GM12878 (cell line): ENCODE results near the gene THRB. TPM values are rescaled to one million over a fixed set of nuclear protein-coding genes. Genes with fewer than 3 reads are reported as not detected.

Experiments
- ATAC-seq: fragments of 200-7000 bp; cut with Tn5 transposase; 3 replicates; pipeline ENCODE4 v1.9.1; 2020; ENCODE audit warnings: mild to moderate bottlenecking, moderate library complexity
- BruUV-seq: library from RNA; stranded (reverse); fragments of 400-500 nt; replicated peaks from 2 replicates; lab custom pipeline; 2021; lab: Mats Ljungman, UMichigan
- CTCF ChIA-PET: fragments of 300-600 bp; sonication (Branson Sonifier 250); formaldehyde crosslinking; extraction: SDS; loops from one replicate; lab custom pipeline; 2021; ENCODE audit warnings: inconsistent platforms; lab: Yijun Ruan, JAX
- POLR2A ChIA-PET: fragments of 350-600 bp; formaldehyde crosslinking; extraction: SDS; loops from one replicate; lab custom pipeline; 2021; ENCODE audit warnings: inconsistent platforms; lab: Charles Lee
- RAD21 ChIA-PET: fragments of 300-600 bp; sonication (Branson Sonifier 250); formaldehyde crosslinking; loops from one replicate; lab custom pipeline; 2023; ENCODE audit warnings: antibody characterized with exemption; ENCODE audit not compliant: unreplicated experiment; lab: Charles Lee
- SMC1A ChIA-PET: fragments of 300-600 bp; sonication (Branson Sonifier 250); formaldehyde crosslinking; loops from one replicate; lab custom pipeline; 2023; ENCODE audit not compliant: unreplicated experiment, uncharacterized antibody; lab: Charles Lee
- DNase-seq: peaks from one replicate; pipeline ENCODE4 v3.0.0-alpha.2; 2011; ENCODE audit warnings: low read depth, low spot score
- FAIRE-seq: peaks from 3 replicates; lab custom pipeline; 2011; peaks lifted over from hg19 to GRCh38; lab: Jason Lieb, UNC
- H2AFZ ChIP-seq: 2 replicates; pipeline ENCODE4 v1.6.0; 2011; ENCODE audit warnings: low read depth, low read length, control low read depth; ENCODE audit not compliant: control insufficient read depth
- H3K27ac ChIP-seq: 2 replicates; pipeline ENCODE4 v1.5.1; 2011; ENCODE audit warnings: control low read depth; ENCODE audit not compliant: control insufficient read depth, insufficient read depth
- H3K27me3 ChIP-seq, 2 experiments: replicated peaks in 1 of 2; 2 replicates each; pipeline versions ENCODE4 v1.6.0 to v1.6.1; 2011; ENCODE audit warnings: low read length in 1 of 2; ENCODE audit not compliant: control insufficient read depth in 2 of 2, insufficient read depth in 2 of 2
- H3K36me3 ChIP-seq, 2 experiments: 2 replicates each; pipeline ENCODE4 v1.5.1; 2011; ENCODE audit warnings: low read length in 1 of 2; ENCODE audit not compliant: control insufficient read depth in 2 of 2, insufficient read depth in 2 of 2
- H3K4me1 ChIP-seq: 2 replicates; pipeline ENCODE4 v1.6.1; 2011; ENCODE audit warnings: mild to moderate bottlenecking, low read length, moderate library complexity, mixed read lengths; ENCODE audit not compliant: control insufficient read depth, insufficient read depth
- H3K4me2 ChIP-seq: 2 replicates; pipeline ENCODE4 v1.6.0; 2011; ENCODE audit warnings: control low read depth; ENCODE audit not compliant: control insufficient read depth, insufficient read depth
- H3K4me3 ChIP-seq: fragments of 200-600 bp; sonication (generic); 2 replicates; pipeline ENCODE4 v1.5.1; 2016
- H3K79me2 ChIP-seq: 2 replicates; pipeline ENCODE4 v1.6.0; 2011; ENCODE audit warnings: low read length; ENCODE audit not compliant: control insufficient read depth, insufficient read depth
- H3K9ac ChIP-seq: 2 replicates; pipeline ENCODE4 v1.8.0; 2011; ENCODE audit warnings: low read length, control low read depth, mixed read lengths; ENCODE audit not compliant: control insufficient read depth, insufficient read depth
- H3K9me3 ChIP-seq: replicated peaks from 3 replicates; pipeline ENCODE4 v1.5.1; 2011; ENCODE audit warnings: mild to moderate bottlenecking, low read length; ENCODE audit not compliant: control insufficient read depth, insufficient read depth
- H4K20me1 ChIP-seq: 2 replicates; pipeline ENCODE4 v1.6.0; 2011; ENCODE audit not compliant: control insufficient read depth, insufficient read depth
- ASH2L ChIP-seq: fragments of 300-600, 200-600 bp; sonication (generic); IDR thresholded peaks from 2 replicates; pipeline ENCODE4 v1.6.1; 2017; ENCODE audit warnings: low read depth, mild to moderate bottlenecking, borderline replicate concordance
- DPF2 ChIP-seq: fragments of 450-650 bp; IDR thresholded peaks from 2 replicates; pipeline ENCODE4 v1.6.1; 2017; ENCODE audit warnings: mild to moderate bottlenecking
- GATAD2B ChIP-seq: fragments of 450-650 bp; conservative IDR thresholded peaks from 2 replicates; pipeline ENCODE4 v1.6.1; 2017; ENCODE audit warnings: low read depth, mild to moderate bottlenecking, moderate library complexity
- HDAC2 ChIP-seq: fragments of 200-600 bp; sonication (generic); IDR thresholded peaks from 2 replicates; pipeline ENCODE4 v1.6.1; 2017
- HSF1 ChIP-seq: fragments of 150-350 bp; IDR thresholded peaks from 2 replicates; pipeline ENCODE4 v1.6.1; 2014; ENCODE audit warnings: mild to moderate bottlenecking, low read depth, low read length
- NFYA ChIP-seq: IDR thresholded peaks from 2 replicates; pipeline ENCODE4 v1.6.1; 2011; ENCODE audit warnings: low read depth, mild to moderate bottlenecking, low read length, improper control_type of control experiment, borderline replicate concordance
- PAX8 ChIP-seq: fragments of 450-650 bp; IDR thresholded peaks from 2 replicates; pipeline ENCODE4 v1.6.1; 2017; ENCODE audit warnings: mild to moderate bottlenecking, moderate library complexity
- RAD51 ChIP-seq: fragments of 450-650 bp; IDR thresholded peaks from 2 replicates; pipeline ENCODE4 v1.6.1; 2016; ENCODE audit warnings: moderate library complexity, mild to moderate bottlenecking, inconsistent platforms
- SMAD5 ChIP-seq: IDR thresholded peaks from 2 replicates; pipeline ENCODE4 v1.6.1; 2016; ENCODE audit warnings: antibody characterized with exemption, low read depth
- SPI1 ChIP-seq: IDR thresholded peaks from 2 replicates; pipeline ENCODE4 v1.6.1; 2011; ENCODE audit warnings: low read depth, mild to moderate bottlenecking, low read length, moderate library complexity, borderline replicate concordance; ENCODE audit not compliant: insufficient read depth
- STAT1 ChIP-seq: fragments of 450-650 bp; conservative IDR thresholded peaks from 2 replicates; pipeline ENCODE4 v1.6.1; 2014; ENCODE audit warnings: antibody characterized with exemption, mild to moderate bottlenecking
- SUPT20H ChIP-seq: IDR thresholded peaks from 2 replicates; pipeline ENCODE4 v1.6.1; 2011; ENCODE audit warnings: low read depth, mild to moderate bottlenecking, low read length, moderate library complexity, borderline replicate concordance; ENCODE audit not compliant: control insufficient read depth
- SUZ12 ChIP-seq: fragments of 200-600 bp; sonication (generic); IDR thresholded peaks from one replicate; pipeline ENCODE4 v1.6.1; 2018; ENCODE audit warnings: antibody characterized with exemption, mild to moderate bottlenecking; ENCODE audit not compliant: unreplicated experiment
- WRNIP1 ChIP-seq: IDR thresholded peaks from 2 replicates; pipeline ENCODE4 v1.6.1; 2011; ENCODE audit warnings: low read depth, low read length, improper control_type of control experiment, borderline replicate concordance
- YY1 ChIP-seq: IDR thresholded peaks from 2 replicates; pipeline ENCODE4 v1.6.1; 2011; ENCODE audit warnings: low read depth, mild to moderate bottlenecking, low read length
- ZNF622 ChIP-seq: fragments of 450-650 bp; IDR thresholded peaks from 2 replicates; pipeline ENCODE4 v1.6.1; 2017; ENCODE audit warnings: mild to moderate bottlenecking, inconsistent platforms
- WGBS: methylation state at CpG from one replicate; pipeline ENCODE4 v1.1.6; 2016; ENCODE audit warnings: low lambda C conversion rate; ENCODE audit not compliant: insufficient replicate concordance, insufficient coverage; ENCODE audit errors: missing lambda C conversion rate; 5-methylcytosine and 5-hydroxymethylcytosine counted together
- in situ Hi-C: fragments of 300-500 bp; cut with MboI; formaldehyde crosslinking; loops from 9 replicates; pipeline ENCODE4 v1.14.3; 2018; ENCODE audit warnings: mixed read lengths
- intact Hi-C: fragments of 100-400 bp; cut with micrococcal nuclease; formaldehyde crosslinking; loops from one replicate; pipeline ENCODE4 v1.14.2; 2022; ENCODE audit not compliant: unreplicated experiment
- polyA plus RNA-seq, 11 experiments: library from polyadenylated mRNA; depleted of rRNA in 4 of 11; unstranded in 6 of 11; stranded (reverse) in 5 of 11; fragments of >200 nt; fragmentation: Nextera tagmentation in 4 of 11; fragmentation: Illumina TruSeq in 1 of 11; extraction: Ambion mirVana in 4 of 11; extraction: Trizol in 1 of 11; gene quantifications; 1 replicate in 1 of 11; 2 replicates in 10 of 11; pipeline versions ENCODE4 v1.2.1 to v1.2.3, GENCODE V29; 2011 to 2016; ENCODE audit warnings: inconsistent platforms in 2 of 11, missing spikeins in 2 of 11, low read depth in 1 of 11
- total RNA-seq, 4 experiments: library from RNA; depleted of rRNA in 3 of 4; stranded (reverse); fragments of >200 nt in 3 of 4; fragmentation: Illumina TruSeq in 1 of 4; extraction: Trizol in 1 of 4; gene quantifications; 2 replicates each; pipeline versions ENCODE4 v1.2.1 to v1.2.3, GENCODE V29; 2013 to 2021

THRB gene
- total and polyA plus RNA-seq, 10 of the 15 experiments (the other 5 are each of a cell fraction or from before 2014, with no cell fraction given), result 0.05 TPM; not detected in 9

DNA sequence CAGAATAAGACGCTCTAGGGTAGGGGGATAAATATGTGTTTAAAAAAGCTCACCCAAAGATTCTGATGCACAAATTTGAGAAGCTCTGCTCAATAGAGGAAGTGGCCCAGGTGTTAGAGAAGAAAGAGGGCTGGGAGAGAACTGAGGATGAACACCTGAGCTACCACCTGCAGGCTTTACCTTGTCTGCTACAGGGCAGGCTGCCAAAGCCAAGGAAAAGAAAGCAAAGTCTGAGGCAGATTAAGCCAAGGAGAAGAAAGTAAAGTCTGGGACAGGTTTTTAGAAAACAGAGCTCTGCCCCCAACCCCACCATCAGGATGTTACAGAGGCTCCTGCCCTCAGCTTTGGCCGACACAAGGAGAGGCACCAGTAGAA is 92.9 kb downstream of the THRB start:
- intact Hi-C loops (no loop called here), in situ Hi-C loops (no loop called here)
- 24% methylated on average over 2 of the region's 2 CpGs for WGBS
- Histone ChIP-seq H4K20me1 (no peaks in the 10 kb centered on the region), H3K4me2 (no peak overlapping the region), H3K9ac (no peak overlapping the region), H3K4me3 (no peak overlapping the region), H3K27me3 (no peaks in the 10 kb centered on the region), H3K79me2 (no peaks in the 10 kb centered on the region), H3K27ac (no peak overlapping the region), H3K36me3 (no peaks in the 10 kb centered on the region), H3K9me3 (no peaks in the 10 kb centered on the region), H2AFZ (no peak overlapping the region), H3K4me1 (no peaks in the 10 kb centered on the region)
- ChIA-PET SMC1A (no interaction called here), CTCF (interaction anchor here (1.5 kb wide), 1 partner anchor 13 kb away, joined by 3 read pairs; no protein-coding TSS in a partner anchor), POLR2A (no interaction called here), RAD21 (no interaction called here)
- no peak for TF ChIP-seq DPF2
- FAIRE-seq (no peak), DNase-seq (no peak), ATAC-seq (no peak)
- no TSS peak for BruUV-seq

- intact Hi-C loops, result no loop called here
- Histone ChIP-seq H3K4me2 (no peak overlapping the region), H3K4me1 (no peaks in the 10 kb centered on the region), H3K9ac (no peak overlapping the region), H3K4me3 (no peak overlapping the region), H3K36me3 (no peaks in the 10 kb centered on the region), H4K20me1 (no peaks in the 10 kb centered on the region), H3K79me2 (no peaks in the 10 kb centered on the region), H2AFZ (no peak overlapping the region), H3K27me3 (no peaks in the 10 kb centered on the region), H3K9me3 (no peaks in the 10 kb centered on the region), H3K27ac (no peak overlapping the region)
- ChIA-PET POLR2A (no interaction called here), CTCF (interaction anchor here (1.5 kb wide), 1 partner anchor 14 kb away, joined by 3 read pairs; no protein-coding TSS in a partner anchor), RAD21 (no interaction called here), SMC1A (interaction anchor here (1.4 kb wide), 1 partner anchor 11 kb away, joined by 3 read pairs; no protein-coding TSS in a partner anchor)
- in situ Hi-C loops, result no loop called here
- 14% methylated on average over 5 of the region's 5 CpGs for WGBS
- BruUV-seq, result no TSS peak
- no peak for FAIRE-seq
- ATAC-seq, result no peak
- no peak for DNase-seq
- no peak for TF ChIP-seq SMAD5
- no peak for TF ChIP-seq SPI1
- no peak for TF ChIP-seq ZNF622
- TF ChIP-seq NFYA, result no peak
- TF ChIP-seq HDAC2, result no peak
- TF ChIP-seq SUPT20H, result no peak
- TF ChIP-seq PAX8, result no peak
- TF ChIP-seq YY1, result no peak
- TF ChIP-seq WRNIP1, result no peak
- no peak for TF ChIP-seq STAT1
- TF ChIP-seq GATAD2B, result no peak
- no peak for TF ChIP-seq RAD51
- no peak for TF ChIP-seq HSF1
- no peak for TF ChIP-seq ASH2L
- TF ChIP-seq SUZ12, result no peak
Measured at GRCh38 chr3:24401090-24401810, 93.4 kb downstream of the THRB start.
